Choroid plexus epithelial cell (primary cell): ENCODE results near the gene SAMD4A.

Source experiments
- DNase-seq: peaks from one replicate; pipeline ENCODE4 v3.0.0-alpha.2; 2010; ENCODE audit warnings: low read depth
- H3K4me3 ChIP-seq: 2 replicates; pipeline ENCODE4 v1.5.1; 2011; ENCODE audit warnings: low read depth, mild to moderate bottlenecking, control low read depth, low read length, moderate library complexity
- TF ChIP-seq, protein P1 (sequence below): conservative IDR thresholded peaks from 2 replicates; pipeline ENCODE4 v1.5.1; 2011; ENCODE audit warnings: low read depth, mild to moderate bottlenecking, control low read depth, inconsistent platforms, low read length, moderate library complexity

Gene SAMD4A

GRCh38 chr14:54786838-54787237, 219.9 kb downstream of the SAMD4A start:
- DNase-seq = no peak
- H3K4me3 ChIP-seq = no peak overlapping the region
- TF ChIP-seq, protein P1, sequence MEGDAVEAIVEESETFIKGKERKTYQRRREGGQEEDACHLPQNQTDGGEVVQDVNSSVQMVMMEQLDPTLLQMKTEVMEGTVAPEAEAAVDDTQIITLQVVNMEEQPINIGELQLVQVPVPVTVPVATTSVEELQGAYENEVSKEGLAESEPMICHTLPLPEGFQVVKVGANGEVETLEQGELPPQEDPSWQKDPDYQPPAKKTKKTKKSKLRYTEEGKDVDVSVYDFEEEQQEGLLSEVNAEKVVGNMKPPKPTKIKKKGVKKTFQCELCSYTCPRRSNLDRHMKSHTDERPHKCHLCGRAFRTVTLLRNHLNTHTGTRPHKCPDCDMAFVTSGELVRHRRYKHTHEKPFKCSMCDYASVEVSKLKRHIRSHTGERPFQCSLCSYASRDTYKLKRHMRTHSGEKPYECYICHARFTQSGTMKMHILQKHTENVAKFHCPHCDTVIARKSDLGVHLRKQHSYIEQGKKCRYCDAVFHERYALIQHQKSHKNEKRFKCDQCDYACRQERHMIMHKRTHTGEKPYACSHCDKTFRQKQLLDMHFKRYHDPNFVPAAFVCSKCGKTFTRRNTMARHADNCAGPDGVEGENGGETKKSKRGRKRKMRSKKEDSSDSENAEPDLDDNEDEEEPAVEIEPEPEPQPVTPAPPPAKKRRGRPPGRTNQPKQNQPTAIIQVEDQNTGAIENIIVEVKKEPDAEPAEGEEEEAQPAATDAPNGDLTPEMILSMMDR = no peak

- no peak for DNase-seq
- no peak overlapping the region for H3K4me3 ChIP-seq
- TF ChIP-seq, protein P1 = no peak
Observed at GRCh38 chr14:54787261-54787660, 220.3 kb downstream of the SAMD4A start.

DNA sequence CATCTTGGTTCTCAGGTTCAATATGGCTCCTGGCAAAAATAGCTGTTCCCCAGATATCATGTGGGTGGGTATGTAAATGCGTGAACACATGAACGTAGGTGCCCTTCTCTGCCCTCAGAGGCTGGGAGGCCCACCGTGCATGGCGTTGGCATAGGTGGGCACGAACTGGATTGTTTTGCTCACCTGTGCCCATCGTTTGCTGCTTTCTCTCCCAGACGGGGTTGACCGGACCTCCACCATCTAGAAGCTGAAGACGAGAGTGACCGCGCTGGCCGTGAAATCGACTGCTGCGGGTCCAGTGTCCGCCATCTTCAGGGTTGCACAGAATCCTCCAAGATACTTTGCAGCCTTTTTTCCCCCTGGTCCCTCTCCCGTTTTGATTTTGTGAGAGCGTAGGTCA, 221.8 kb downstream of the SAMD4A start:
- no peak for DNase-seq
- H3K4me3 ChIP-seq = no peak overlapping the region
- TF ChIP-seq, protein P1 = no peak

GRCh38 chr14:54789166-54789565, 222.2 kb downstream of the SAMD4A start:
- TF ChIP-seq, protein P1 = no peak
- no peak for DNase-seq
- no peak overlapping the region for H3K4me3 ChIP-seq

DNA sequence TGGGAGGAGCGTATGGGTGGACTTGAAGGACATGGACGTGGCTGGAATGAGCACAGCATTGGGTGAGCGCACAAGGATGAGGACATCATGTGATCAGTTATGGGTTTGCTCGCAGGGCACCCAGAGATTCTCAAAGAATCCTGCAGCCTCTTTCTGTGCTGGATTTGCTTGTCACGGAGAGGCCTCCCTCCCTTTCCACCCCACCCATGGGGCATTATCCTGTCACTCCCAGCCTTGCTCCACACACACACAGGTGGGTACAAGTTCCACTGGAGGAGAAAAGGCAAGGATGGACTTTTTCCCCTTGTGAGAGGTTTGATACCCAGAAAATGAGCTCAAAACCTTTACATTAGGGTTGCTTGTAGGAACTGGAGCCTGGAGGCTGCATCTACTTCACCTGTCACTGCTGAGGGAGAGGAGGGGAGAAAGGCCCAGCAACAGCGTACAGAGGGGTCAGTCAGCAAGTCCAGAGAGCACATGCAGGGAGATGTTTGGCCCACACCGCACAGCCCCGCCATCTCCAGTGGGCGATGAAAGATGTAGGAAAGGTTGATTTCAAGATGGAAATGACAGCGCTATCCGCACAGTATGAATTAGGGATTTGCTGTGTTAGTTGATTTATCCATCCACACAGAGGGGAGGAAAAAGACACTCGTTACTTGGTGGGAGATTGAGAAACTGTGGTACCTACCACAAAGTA, 223.0 kb downstream of the SAMD4A start:
- H3K4me3 ChIP-seq = no peak overlapping the region
- TF ChIP-seq, protein P1 = no peak
- DNase-seq = no peak

DNA sequence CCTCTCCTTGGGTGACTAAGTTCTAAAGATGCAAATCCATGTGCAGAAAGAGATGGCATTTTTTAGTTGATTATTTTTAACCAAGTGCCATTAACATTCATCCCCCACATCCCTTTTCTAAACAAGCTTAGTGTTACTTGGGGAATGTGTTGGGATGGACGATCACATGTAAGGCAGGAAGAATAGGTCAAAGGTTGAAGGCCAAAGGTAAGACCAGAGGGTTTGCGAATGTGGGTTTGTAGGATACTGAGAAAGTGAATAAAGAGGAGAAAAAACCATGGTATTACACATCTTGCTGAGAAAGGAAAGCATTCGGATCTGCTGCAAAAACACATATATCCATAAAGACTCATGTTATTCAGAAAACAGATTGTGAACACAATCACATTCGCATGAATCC, 224.1 kb downstream of the SAMD4A start:
- TF ChIP-seq, protein P1 = no peak
- H3K4me3 ChIP-seq = no peak overlapping the region
- DNase-seq = no peak

GRCh38 chr14:54792288-54792687, 225.4 kb downstream of the SAMD4A start:
- TF ChIP-seq, protein P1 = no peak
- H3K4me3 ChIP-seq = no peak overlapping the region
- DNase-seq = no peak
